Iris pigment epithelial cell (primary cell): ENCODE measurements around the gene PIK3R1.

Experiments
- DNase-seq: peaks from one replicate; pipeline ENCODE4 v3.0.0-alpha.2; 2011; ENCODE audit warnings: low read depth

The PIK3R1 gene

GRCh38 chr5:68298479-68298878, 82.9 kb downstream of the PIK3R1 start:
- no peak for DNase-seq

- DNase-seq, result no peak
Observed at GRCh38 chr5:68299105-68299504, 83.5 kb downstream of the PIK3R1 start.

DNA sequence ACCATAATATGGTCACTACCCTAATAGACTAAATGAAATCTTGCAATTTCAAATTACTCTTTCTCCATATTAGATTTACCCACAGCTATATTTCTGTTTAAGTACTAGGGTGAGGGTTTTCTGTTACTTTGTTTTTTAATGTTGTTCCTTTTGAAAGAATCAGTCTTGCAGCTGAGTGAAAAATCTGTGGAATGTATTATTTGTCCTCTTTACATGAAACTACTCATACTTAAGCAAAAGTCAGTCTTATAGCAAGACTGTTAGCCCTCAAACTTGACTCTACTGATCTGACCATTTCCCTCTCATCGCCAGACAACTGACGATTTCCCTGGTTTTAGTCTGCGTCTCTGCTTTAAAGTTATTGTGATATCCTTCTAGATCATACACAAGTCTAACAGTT, 84.0 kb downstream of the PIK3R1 start:
- peak; percentile 43 for DNase-seq

GRCh38 chr5:68303038-68303738, 87.6 kb downstream of the PIK3R1 start:
- no peak for DNase-seq

GRCh38 chr5:68303754-68304420, 88.3 kb downstream of the PIK3R1 start:
- DNase-seq, result no peak

DNA sequence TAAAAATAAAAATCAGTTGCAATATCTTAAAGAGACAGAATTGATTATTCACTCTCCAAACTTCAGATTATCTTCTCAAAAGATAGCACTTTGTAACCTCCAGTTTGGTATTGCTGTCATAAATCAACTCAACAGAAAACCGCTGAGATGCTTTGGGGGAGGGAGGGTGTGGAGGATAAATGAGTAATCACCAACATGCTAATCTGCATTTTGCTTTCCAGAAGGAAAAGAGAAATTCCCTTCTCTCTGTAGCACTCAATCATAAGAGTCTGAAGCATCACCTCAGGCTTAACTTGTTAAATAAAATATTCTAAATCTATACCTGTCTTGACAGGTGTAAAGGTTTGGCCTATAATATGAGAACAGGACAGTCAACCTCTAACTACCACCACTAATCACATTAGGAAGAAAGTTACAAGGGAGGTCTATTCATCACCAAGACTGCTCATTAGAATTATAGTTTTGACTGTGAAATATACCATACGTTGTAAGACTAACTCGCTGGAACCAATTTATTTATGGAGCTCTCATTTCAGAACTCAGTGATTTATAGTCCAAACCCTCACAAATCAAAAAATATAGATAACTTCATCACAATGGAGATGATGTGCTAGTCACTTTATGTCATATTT, 89.0 kb downstream of the PIK3R1 start:
- DNase-seq, result no peak

- no peak for DNase-seq
Observed at GRCh38 chr5:68305223-68305870, 89.8 kb downstream of the PIK3R1 start.

DNA sequence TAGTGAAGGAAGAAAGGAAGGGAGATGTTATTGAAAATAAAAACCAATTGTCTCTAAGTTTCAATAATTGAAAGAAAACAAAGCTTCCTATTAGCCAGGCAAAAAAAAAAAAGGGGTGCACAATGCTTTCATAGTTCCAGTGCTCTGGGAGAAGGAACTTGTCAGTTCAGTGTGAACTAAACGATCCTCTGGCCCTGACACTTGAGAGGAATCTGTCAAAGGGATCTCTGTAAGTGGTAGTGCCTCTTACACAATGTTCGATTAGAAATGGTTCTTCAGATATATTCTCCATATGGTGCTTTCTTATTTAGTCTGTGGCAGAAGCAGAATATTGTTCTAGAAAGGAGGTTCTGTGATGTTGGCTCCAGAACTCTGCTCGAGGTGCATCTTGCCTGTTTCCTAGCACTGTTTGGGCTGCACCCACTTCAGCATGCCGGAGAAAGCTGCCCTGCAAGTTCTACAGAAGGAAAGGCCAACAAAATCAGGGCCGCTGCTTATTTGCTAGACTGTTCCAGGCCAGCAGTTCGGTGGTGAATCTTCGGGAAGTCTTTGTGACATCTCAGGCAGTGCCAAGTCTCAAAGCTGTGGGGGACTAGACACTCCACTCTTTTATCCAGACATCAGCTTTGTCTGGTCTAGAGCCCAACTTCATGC, 90.9 kb downstream of the PIK3R1 start:
- no peak for DNase-seq

- DNase-seq, result no peak
Observed at GRCh38 chr5:68313336-68313735, 97.8 kb downstream of the PIK3R1 start.

DNA sequence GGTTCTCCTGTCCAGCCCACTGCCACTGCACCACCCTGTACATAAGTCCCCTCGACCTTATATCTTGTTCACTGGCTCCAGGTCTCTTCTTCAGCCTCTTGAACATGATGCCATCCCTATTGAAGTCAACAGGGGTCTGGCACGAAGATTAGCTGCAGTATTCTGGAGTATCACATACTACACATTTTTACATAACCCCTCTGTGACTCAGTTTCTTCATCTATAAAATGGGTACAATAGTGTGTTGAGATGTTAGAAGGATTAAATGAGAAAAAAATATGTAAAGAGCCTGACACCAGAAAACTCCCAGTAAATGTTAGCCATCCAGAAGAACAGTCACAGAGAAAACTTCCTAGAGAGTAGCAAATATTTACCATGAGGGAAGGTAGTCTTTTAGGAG, 98.9 kb downstream of the PIK3R1 start:
- no peak for DNase-seq

DNA sequence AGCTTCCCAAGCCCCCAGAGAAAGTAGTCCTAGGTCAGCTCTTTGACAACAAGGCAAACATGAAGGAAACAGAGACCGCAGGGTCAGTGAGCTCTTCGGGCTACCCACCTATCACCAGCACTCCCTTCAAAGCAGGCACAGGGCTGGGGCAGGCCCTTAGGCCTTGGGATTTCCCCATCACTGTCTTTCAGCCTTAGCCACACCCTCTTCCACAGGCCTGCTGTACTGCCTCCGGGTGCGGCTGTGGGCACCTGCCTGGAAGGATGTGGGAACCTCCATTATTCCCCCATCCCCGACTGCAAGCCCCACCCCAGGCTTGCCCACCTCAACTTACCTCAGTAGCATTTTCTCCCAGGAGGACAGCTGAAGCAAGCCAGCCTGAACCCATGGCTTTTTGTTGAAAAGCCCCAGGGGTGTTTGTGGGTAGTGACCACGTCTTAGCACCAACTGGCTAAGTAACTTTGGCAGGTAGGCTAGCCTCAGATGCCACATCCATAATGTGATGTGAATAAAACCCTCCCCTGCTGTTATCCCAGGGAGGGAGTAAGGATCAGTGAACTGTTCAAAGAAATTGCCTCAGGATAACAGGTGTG, 100.2 kb downstream of the PIK3R1 start:
- DNase-seq, result no peak

- no peak for DNase-seq
Observed at GRCh38 chr5:68316469-68316868, 100.9 kb downstream of the PIK3R1 start.

GRCh38 chr5:68317646-68318045, 102.1 kb downstream of the PIK3R1 start:
- no peak for DNase-seq

GRCh38 chr5:68318955-68319705, 103.6 kb downstream of the PIK3R1 start:
- peak; percentile 69 for DNase-seq

DNA sequence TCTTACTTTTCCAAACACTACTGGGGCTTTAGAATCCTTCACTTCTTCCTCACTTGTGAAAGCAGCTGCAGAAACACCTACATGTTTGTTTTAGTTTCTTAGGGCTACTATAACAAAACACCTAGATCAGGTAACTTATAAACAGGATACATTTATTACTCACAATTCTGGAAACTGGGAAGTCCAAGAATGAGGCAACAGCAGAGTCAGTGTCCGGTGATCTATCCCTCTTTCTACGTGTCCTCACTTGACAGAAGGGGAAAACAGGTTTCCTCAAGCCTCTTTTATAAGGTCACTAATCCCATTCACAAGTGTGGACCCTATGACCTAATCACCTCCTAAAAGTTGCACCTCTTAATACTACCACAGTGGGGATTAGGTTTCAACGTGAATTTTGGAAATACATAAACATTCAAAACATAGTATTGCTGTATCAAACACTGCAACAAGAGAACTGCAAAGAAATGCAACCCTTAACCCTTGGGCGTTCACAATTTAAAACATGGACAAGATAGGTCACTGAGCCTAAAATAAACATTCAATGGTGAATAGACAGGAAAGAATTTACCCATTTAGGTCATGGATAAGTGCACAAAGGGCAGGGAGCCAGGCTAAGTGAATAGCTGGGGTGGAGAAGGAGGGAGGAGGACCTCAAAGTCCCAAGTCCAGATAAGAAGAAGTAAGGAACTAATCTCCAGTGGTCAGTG, 104.3 kb downstream of the PIK3R1 start:
- no peak for DNase-seq

DNA sequence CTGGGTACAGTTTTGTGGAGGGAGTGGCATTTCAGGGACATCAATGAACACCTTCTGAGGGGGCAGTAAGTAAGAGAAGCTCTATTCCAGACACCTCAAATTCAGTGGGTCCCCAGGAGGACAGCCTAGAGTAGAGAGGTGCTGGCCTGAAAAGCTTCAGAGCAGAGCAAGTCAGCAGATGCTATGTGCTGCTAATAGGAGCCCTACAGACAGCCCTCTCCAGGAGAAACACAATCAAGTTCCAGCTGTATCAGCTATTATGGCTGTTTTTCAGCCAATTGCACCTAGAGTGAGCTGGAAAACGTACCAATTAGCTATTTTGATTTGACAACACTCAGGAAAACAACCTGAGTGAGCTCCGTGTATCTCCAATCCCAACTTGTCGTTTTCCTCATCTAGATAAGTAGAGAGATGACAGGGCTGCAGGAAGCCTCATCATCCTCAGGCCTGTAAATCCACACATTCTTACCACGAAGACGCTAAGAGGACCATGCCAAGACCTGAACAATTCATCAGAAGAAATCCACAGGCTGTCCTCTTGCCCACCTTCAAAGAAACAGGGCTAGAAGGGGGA, 104.9 kb downstream of the PIK3R1 start:
- DNase-seq, result no peak

DNA sequence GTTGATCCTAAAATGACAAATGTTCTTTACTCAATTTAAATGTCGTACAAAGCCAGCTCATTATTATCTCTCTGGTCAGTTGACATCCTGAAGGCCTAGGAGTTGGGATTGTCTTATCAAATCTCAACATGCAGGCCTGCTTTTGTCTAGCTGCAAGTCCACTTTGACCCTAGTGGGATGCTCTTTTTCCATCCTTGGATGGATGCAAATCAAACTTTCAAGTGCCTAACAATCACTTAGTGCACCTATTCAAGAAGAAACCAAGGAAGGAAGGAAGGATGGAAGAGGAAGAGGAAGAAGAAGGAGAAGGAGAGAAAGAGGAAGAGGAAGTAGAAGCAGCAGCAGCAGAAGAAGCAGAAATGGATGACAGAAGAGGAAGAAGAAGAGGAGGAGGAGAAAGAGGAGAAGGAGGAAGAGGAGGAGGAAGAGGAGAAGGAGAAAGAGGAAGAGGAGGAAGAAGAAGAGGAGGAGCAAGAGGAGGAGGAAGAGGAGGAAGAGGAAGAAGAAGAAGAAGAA, 109.6 kb downstream of the PIK3R1 start:
- no peak for DNase-seq

GRCh38 chr5:68329554-68330255, 114.1 kb downstream of the PIK3R1 start:
- peak; percentile 48 for DNase-seq

- DNase-seq, result peak; percentile 17
Observed at GRCh38 chr5:68330574-68330973, 115.0 kb downstream of the PIK3R1 start.
